Fibroblast of upper back skin (primary cell): Measurements from ENCODE around the gene FAM20A.
"Not testable (repeated sequence)": the region's sequence is repeated elsewhere in the genome, so short reads cannot be mapped to it uniquely, and the experiment has no call there.

Experiments
- DNase-seq: peaks from one replicate; pipeline ENCODE4 v3.0.0-alpha.2; 2013

Gene FAM20A

GRCh38 chr17:68564415-68565111, 36.6 kb downstream of the FAM20A start:
- DNase-seq: no peak

GRCh38 chr17:68562736-68563135, 38.4 kb downstream of the FAM20A start:
- no peak for DNase-seq

GRCh38 chr17:68560966-68561720, 40.0 kb downstream of the FAM20A start:
- DNase-seq: no peak

- no peak for DNase-seq
Observed at GRCh38 chr17:68559316-68559715, 41.9 kb downstream of the FAM20A start.

- DNase-seq: no peak
Observed at GRCh38 chr17:68556551-68556950, 44.6 kb downstream of the FAM20A start.

- no peak for DNase-seq
Observed at GRCh38 chr17:68544111-68544915, 56.9 kb downstream of the FAM20A start.

GRCh38 chr17:68542698-68543463, 58.3 kb downstream of the FAM20A start:
- no peak for DNase-seq

- DNase-seq: no peak
Observed at GRCh38 chr17:68541816-68542215, 59.4 kb downstream of the FAM20A start.

GRCh38 chr17:68540981-68541380, 60.2 kb downstream of the FAM20A start:
- no peak for DNase-seq

- DNase-seq: peak; percentile 36
Observed at GRCh38 chr17:68539548-68540467, 61.4 kb downstream of the FAM20A start.

GRCh38 chr17:68535922-68536321, 65.2 kb downstream of the FAM20A start:
- DNase-seq: no peak

GRCh38 chr17:68534695-68535088, 66.5 kb downstream of the FAM20A start:
- DNase-seq: no peak

GRCh38 chr17:68533887-68534694, 67.1 kb downstream of the FAM20A start:
- DNase-seq: peak; percentile 69

GRCh38 chr17:68532826-68533225, 68.3 kb downstream of the FAM20A start:
- no peak for DNase-seq

GRCh38 chr17:68531252-68531651, 69.9 kb downstream of the FAM20A start:
- DNase-seq: no peak

- DNase-seq: no peak
Observed at GRCh38 chr17:68527314-68527713, 73.9 kb downstream of the FAM20A start.

GRCh38 chr17:68526548-68526947, 74.6 kb downstream of the FAM20A start:
- no peak for DNase-seq

GRCh38 chr17:68522266-68522665, 78.9 kb downstream of the FAM20A start:
- DNase-seq: no peak

GRCh38 chr17:68519911-68520310, 81.3 kb downstream of the FAM20A start:
- DNase-seq: no peak

GRCh38 chr17:68519051-68519450, 82.1 kb downstream of the FAM20A start:
- not testable (repeated sequence) for DNase-seq
